HG02763 (cell line): ENCODE results near the gene VDR.

Experiments used
- ATAC-seq: cut with Tn5 transposase; IDR thresholded peaks from one replicate; pipeline ENCODE4 v1.9.1; 2021; ENCODE audit warnings: mild to moderate bottlenecking, moderate library complexity; ENCODE audit not compliant: unreplicated experiment

Gene VDR

DNA sequence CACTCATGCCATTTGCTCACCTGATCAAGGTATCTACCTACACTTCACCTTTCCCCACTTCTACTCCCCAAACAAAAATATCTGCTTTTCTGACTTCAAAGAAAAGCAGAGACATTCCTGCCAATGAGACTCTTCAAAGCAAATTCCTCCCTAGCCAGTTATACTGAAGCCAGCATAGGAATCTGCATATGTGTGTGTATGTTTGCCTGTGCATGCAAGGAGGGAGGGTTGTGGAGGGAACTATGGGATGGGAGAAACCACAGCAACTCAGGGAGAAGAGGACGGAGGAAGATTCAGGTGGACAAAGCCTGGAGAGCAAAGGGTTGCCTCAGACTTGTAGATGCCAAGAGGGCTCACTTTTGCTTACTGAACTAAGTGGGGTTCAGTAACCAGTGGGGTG is 26.4 kb upstream of the VDR start:
- no peak for ATAC-seq

DNA sequence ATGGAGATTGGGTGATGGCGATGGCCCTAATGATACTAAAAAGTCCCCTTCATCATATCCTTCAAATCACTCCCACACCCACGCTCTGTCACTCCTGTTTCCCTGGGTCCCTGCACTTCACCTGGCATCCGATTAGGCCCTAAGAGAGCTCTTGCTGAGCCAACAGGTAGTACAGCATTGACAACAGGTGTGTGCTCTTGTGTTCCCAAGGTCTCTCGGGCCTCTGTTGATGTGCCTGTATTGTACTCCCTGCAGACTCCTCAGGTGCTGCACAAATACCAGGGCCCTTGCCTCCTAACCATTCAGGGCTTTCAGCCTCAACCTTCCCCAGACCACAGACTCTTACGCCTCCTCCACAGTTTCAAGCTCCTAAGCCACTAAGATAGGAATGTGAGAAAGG is 25.8 kb upstream of the VDR start:
- ATAC-seq: no peak

DNA sequence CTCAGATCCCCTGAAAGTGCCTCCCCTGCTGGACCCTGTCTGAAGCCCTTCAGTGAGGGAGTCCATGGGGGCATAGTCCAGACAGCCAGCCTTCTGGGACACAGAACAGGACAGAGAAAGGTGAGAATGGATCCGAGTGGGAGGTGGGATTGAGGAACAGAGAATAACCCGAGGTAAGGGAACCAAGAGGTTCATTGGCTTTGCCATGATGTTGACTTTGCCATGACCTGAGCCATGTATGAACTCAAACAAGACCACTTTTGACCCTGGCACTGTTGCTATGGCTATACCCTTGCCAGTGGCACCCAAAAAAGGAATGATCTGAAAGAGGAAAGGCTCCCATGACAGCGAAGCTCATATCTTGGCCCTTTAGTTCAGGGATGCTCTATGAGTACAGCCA is 22.6 kb upstream of the VDR start:
- no peak for ATAC-seq

DNA sequence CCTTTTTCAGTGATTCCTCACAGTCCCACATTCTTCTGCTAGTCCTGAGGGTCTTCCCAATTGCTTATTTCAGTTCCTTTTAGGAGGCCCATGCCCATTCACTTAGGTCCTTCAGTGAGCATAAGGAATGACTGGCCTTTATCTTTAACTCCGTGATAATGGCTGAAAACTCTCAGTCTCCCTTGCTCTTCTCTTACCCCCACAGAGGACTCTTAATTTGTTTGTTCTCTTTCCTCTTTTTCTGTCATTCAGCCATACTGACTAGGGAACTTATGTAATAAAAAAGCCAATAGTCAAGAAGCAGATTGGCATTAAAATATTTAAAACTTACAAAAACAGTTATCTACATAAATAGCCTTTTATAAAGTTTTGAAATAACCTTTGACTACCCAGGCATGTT is 17.1 kb upstream of the VDR start:
- ATAC-seq: no peak

DNA sequence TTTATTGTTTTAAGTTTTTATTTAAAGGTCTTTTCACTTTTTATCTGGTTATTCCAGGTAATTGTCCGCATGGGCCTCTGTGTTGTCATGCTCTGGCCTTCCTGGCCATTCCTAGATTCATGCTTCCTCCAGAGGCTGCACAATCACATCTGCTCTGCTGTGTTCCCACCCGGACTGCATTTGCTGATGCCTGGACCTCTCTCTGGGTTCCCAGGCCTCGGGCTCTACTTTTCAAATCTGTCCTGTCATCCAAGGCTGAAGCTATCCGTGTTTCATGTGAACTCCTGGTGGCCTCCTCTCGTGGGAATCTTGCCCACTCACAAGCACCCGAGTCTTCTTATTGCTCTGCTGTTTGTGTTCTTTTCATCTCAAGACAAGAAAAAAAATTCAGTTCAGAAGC is 16.1 kb upstream of the VDR start:
- ATAC-seq: no peak

DNA sequence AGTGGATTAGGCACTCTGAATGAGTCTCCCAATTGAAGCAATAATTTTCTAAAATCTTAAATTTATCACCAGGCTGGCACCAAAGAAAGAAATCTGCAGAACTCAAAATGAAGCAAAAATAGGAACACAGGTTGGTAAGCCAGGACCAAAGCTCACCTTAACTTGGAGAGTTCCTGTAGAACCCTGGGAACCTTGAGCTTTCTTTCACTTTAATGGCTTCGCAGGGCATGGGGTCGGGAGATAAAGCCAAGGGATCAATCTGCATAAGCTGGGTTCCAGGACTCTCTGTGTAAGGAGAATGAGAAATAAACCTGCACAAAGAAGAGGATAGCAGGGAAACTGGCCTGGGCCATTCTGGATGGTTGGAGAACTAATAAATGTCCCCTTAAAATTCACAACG is 8.3 kb upstream of the VDR start:
- no peak for ATAC-seq

DNA sequence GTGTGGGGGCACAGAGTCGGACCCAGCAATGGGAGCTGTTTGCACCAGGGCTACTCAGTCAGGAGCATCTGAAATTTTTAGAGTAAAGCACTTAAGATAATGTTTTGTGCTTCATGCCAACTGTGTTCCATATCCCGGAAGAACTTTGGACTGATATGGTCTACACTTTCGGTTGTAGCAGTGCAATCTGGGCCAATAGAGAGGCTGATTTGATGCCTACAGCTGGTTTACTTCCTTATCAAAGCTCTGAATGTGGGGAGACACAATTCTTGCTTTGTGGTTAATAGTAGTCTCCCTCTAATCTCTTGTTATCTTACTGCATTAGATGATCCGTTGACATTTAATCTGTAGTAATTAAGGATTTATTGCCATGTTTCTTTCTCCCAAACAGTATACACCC is 7.8 kb upstream of the VDR start:
- no peak for ATAC-seq

DNA sequence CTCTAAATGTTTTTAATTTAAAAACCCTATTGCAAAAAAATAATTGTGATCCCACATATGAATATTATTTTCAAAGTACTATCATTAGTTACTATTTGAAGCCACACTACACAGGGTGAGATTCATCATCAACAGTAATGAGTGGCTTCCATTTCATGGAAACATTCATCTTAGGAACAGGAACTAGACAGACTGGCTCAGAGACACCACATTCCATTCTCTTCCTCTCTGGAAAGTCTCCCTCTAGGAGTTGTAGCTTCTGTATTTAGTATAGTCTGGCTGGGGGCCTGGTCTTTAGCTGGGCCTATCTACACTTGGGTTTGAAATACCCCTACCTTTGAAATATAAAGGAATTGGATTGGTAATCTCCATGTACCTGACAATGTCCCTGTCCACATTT is 6.2 kb upstream of the VDR start:
- no peak for ATAC-seq

DNA sequence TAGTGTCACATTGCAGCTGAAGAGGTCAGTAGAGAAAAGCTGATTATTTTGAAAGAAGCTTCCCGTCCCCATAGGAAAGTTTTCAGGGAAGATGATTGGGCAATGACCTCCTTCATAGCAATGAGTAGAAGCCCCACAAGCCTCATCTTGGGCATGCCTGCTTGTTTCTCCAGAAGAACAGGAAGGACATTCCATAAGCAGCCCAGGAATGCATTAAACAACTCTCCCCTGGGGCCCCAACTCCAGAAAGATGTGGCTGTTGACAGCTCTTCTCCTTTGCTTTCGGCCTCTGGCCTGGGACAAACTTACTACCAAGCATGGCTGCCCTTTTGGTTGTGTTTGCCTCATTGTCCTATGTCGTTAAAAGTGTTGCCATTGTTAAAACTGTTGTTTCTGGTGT is 5.7 kb upstream of the VDR start:
- ATAC-seq: no peak

DNA sequence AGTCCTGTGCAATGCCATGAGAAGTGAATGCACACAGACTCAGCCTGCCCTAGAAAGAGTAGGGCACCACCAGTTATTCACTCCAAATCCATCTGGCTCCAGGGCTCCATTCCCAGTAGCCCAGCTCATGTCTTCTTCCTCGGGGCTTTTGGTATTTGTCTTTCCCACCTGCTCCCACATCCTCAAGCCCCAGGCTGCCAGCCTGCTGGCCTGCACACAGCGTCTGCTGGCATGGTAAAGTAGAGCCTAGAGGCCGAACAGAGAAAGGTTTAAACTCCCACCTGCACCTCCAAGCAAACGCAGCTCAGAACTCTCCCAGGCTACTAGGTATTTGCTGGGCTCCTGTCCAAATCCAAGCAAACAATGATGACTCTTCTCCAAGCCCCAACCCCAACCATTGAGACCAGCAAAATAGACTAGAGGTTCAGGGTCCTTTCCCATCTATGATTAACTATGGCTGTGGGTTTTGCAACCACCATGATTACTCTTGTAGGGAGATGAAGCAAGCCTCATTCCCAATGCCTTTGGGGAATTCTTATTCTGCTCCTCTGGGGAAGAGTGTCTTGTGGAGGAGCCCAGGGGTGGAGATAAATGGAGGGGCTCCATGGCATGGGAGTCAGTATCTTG is 5.2 kb upstream of the VDR start:
- no peak for ATAC-seq

DNA sequence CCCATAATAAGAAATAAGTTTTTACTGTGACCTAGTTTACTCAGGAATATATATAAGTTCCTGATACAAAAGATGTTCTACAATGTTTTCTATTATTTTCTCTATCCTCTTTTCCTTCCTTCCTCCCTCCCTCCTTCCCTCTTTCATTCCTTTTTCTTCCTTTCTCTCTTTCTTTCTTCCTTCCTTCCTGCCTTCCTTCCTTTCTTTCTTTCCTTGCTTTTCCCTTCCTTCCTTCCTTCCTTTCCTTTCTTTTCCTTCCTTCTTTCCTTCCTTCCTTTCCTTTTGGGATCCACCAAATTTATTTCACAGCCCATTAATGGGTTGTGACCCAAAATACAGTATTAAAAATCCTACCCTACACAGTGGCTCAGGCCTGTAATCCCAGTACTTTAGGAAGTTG is 3.9 kb upstream of the VDR start:
- ATAC-seq: no peak

DNA sequence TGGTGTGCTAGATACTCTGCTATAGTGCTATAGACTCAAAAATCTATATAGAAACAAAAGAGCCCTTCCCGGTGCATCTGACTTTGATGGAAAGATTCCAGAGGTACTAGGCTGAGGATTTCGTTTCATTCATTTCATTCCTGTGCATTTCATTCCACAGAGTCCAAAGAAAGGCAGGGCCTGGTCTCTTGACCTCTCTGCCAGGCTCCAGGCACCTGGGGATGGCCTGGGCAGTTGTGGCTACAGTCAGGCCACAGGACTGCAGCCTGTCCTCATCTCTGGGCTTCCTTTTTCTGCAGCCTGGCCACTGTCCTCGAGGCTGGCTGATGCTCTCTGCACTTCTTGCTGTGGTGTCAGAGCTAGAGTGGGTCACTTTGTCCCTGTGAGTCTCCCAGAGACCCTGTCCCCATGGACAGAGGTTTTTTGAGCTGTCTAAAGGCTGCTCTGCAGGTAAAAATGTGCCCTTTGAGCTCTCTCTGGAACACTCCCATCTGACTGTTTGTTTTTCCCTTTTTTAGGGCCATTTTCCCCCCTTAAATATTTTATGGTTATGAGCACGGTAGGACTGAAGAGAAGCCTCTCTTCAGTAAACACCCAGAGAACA is 3.2 kb upstream of the VDR start:
- no peak for ATAC-seq

DNA sequence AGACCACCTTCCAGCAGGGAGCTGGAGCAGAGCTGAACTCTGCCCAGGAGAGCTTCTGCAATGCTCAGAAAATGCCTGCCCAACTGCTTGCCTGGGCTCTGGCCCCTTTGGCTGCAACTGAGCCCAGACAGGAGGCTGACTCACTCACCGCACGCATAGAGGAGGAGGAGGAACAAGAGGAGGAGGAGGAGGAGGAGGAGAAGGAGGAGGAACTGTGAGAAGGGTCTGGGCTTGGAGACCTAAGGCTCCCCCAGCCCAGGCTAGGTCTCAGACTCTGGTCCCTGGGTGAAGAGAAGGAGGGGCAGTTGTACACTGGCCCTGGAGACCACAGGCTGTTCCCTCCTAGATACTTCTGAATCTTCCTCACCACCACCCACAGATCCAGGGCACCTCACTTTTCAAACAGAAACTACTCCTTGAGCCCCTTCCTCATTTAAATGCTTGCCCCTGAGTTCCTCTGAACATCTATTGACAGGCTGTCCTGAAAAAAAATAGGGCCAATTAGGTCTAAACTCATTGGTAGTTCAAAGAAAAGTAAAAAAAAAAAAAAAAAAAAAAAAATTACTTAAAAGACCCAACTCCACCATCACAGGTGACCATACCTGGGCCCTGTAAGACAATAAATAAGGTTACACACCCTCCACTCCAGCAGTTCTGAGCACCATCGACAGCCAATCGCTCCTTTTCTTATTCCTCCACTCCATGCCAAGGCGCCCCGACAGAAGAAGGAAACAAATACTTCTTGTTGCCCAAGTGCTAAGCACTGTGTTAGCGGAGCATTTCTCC is 674 bp downstream of the VDR start:
- no peak for ATAC-seq

DNA sequence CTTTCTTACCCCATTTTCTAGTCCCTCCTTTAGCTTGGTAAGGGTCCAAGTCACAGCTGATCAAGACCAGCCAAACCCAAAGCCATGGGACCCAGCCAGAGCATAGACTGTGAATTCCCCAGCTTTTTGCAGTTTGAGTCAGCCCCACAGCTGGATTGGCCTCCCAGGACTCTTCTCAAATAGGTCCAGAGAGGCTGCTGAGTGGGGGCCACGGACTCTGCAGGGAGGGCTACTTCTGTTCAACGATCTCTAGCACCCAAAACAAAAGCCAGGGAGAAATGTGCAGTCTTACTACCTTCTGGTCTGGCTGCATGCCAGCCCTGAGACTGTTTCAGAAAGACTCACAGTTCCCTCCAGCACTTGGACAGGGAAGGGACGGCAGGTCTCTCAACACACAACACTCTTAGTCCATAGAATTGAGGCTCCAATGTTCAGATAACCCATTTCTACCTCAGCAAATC is 1.6 kb downstream of the VDR start:
- no peak for ATAC-seq

DNA sequence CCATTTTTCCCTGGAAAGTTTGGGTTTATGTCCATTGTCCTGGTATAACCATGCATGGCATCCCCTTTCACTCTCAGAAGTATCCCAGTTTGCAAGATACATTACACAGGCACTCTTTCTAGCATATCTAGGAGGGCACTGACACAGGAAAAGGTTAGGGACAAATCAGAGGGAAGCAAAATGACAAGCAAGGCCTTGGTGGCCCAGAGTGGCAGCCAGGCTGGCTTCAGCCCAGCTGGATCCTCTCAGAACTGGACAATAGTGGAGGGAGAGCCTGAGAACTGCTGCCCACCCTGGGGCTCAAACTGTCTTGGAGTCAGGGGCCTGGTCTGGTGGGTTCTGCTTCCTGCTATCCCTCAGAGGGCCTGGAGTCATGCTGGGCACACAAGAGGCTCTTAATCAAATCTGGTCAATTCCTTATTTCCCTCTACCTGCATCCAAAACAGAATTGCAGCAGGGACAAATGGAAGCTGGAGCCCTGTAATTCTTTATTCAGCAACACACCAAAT is 2.6 kb downstream of the VDR start:
- no peak for ATAC-seq

DNA sequence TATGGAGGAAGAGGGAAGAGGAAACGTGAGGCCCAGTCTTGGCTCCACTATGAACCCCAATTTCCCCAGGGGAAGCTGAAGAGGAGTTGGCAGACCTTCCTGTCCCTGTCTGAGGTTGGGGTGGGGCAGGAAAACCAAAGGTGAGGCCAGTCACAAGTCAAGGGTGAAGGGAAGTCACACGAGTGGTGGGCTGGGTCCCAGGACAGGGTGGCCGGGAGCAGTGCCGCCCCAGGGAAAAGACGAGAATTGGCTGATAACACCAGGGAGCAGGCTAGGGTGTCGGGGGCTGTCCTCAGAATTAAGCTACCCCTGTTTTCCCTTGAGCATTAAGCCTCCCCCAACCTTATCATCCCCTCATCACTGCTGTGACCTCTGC is 3.1 kb downstream of the VDR start:
- ATAC-seq: no peak

DNA sequence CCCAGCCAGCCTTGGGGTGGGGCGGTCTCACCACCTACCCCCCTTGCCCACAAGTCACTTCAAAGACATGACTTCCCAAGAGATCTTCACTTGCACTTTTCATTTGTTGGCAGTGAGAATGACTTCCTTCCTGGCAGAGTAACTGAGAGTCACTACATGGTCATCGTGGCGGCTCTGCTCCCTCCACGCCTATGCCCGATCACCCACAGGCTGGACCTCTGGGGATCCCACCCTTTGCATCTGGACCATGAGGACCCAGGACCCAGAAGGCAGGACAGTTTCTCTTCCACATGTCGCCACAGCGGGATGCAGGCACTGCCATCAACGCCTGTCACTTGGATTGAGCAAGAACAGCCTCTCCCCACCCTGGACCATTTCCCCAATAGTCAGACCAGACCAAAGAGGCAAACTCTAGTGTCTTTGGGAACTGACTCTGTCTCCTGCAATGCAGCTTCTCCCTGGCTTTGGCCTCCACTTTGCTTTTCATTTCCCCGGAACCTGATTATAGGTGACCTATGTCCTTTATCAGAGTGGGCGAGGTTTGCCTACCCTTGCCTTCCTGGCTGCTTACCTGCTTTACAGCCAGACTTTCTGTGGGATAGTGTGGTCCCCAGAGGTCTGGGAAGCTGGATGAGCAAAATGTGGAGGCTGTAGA is 3.6 kb downstream of the VDR start:
- ATAC-seq: no peak

DNA sequence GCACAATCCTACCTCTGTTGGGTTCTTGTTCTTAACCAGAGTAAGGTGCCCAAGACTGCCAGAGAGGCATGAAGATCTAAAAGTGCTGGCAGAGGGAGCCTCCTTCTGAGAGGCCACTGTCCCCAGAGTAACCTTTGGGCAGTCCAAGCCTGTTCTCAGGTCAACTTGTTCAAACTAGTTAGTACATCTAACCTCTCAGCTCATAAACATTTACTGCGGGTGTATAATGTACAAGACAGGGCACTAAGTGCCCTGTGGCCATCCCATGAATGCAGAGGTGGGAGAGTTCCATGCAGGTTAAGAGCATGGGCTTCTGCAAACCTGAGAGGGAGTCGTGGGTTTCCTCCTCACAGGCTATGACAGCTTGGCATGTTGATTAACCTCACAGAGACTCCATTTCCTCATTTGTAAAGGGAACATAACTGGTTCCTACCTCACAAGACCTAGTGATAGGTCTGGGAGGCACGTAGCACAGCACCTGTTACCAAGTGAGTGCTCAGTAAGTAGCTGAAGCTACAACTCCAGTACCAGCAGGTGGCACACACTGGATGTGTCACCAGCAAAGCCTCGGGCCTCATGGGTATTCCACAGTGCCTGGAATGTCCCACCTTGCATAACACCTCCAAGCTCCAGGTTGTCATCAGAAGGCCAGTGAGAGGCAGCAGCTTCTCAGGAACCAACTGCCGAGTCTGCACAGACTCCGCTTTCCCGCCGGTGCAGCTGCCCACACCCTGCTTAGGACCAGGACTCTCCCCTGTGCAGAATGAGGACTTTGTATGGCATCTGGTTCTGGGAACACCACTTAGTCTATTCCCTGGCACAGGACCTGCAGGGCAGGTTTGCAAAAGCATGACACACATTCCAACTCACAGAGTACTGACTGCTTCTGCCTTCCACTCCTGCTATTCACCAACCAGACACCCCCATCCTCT is 4.4 kb downstream of the VDR start:
- ATAC-seq: no peak

DNA sequence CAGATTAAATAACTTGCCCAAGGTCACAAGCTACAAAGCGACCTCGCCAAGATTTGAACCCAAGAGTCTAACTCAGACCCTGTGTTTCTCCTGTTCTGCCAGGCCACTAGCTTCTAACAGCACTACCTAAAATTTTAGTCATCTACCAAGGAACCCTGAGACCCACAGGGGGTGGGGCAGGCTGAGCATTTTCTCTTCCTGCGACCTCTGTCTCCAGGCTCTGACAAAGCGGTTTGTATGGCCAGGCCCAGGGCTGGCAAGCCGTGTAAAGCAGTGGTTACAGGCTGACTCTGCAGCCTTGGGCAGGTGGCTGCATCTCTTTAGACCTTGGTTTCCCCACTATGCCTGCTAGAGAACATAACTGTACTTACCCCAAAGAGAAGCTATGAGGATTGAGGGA is 5.3 kb downstream of the VDR start:
- no peak for ATAC-seq

DNA sequence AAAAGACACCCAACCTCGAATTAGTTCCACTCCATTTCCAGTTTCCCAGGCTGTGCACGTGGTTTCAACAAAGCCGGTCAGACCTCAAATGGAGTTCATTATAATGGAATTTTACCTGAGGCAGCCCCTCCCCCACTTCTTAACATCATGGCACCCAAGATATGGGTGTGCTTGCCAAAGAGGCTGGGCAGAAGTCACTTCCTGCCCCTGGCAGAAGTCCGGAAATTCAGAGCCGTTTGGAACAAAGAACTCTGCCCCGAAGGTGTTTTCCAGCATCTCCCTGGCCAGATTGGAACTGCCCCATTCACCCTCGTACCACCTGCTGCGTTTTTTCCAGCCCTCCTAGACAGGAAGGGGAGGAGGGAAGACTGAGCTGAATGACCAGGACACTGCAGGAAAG is 8.2 kb downstream of the VDR start:
- no peak for ATAC-seq

DNA sequence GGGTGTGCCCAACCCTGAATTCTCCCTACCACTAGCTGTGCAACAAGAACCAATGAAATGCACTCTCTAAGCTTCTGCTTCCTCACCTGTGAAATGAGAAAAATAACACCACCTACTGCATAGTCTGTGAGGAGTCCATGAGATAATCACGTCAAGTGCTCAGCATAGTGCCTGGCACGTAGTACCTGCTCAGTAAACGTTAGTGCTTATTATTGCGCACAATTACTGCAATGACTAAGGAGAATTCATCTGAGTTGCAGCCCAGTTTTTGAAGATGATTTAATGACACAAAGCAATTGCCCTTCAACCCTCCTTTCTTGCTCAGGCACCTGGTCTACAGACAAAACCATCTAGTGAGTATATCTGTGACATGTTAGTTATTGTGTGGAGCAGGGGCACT is 8.8 kb downstream of the VDR start:
- ATAC-seq: no peak
